Measurements from ENCODE around the gene CAMTA2.

The CAMTA2 gene

DNA sequence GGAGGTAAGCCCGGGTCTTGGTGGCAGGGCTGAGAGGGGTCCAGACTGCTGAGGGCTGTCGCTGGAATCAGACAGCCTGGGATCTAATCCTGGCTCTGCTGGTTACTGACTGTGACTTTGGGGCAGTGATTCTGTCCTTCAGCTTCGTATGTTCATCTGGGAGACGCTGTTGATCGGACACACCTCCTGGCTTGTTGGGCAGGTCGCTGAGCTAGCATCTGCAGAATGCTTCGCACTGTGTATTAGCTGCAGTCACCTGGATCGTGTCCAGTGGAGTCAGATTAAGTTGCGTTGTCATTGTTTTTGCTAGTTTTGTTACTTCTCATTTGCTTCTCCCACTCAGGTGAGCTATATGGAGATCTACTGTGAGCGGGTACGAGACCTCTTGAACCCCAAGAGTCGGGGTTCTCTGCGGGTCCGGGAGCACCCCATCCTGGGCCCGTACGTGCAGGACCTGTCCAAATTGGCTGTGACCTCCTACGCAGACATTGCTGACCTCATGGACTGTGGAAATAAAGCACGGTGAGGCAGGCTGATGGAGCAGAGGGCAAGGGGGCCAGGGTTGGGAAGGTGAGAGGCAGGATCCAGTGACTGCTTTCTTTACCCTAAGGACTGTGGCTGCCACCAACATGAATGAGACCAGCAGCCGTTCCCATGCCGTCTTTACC lies 14.8 kb upstream of the CAMTA2 start:
- no peak for DNase-seq

DNA sequence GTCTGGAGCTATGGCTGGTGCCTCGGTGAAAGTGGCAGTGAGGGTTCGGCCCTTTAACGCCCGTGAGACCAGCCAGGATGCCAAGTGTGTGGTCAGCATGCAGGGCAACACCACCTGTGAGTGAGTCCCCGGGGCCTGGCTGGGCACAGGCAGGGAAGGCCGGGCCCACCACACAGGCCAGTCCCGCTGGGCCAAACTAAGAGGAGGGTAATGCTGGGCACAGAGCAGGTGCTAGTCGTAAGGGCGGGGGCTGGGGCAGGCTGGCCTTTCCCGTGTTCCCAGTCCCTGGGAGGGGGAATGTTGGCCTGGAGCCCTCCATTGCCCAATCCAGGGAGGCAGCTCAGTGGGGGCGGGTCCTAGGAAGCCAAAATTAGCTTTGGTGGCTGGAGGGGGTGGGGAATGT lies 12.8 kb upstream of the CAMTA2 start:
- DNase-seq = peak in 3 of 51 donors; percentile 7 to 18 (median 11)

DNA sequence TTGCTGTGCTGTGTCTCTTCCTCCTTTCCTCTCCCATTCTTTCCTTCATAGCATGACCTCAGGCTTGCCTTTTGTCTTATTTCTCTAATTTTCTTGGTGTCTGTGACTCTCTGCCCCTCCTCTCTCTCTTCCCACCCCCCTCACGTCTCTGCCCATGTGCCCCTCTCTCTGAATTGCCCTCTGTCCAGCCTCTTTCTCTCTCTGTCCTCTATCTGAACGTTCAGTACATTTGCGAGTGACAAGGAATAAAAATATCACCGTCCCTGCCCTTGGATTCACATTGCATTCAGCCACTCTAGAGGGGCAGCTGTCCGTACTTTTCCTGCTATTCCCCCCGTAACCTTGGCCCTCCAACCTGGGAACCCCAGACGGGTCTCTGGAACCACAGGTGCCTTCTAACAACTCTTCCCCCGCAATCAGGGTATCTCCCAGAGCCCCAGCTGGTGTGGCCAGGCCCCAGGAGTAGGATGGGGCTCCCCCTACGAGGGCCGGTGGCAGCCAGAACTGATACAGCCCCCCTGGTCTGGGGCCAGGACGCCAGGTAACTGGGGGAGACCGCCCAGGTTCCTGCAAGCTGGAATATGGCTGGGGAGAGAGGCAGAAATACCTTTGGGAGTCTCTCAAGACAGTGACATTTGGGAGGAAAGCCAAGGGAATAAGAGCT lies 12.1 kb upstream of the CAMTA2 start:
- DNase-seq = no peak

DNA sequence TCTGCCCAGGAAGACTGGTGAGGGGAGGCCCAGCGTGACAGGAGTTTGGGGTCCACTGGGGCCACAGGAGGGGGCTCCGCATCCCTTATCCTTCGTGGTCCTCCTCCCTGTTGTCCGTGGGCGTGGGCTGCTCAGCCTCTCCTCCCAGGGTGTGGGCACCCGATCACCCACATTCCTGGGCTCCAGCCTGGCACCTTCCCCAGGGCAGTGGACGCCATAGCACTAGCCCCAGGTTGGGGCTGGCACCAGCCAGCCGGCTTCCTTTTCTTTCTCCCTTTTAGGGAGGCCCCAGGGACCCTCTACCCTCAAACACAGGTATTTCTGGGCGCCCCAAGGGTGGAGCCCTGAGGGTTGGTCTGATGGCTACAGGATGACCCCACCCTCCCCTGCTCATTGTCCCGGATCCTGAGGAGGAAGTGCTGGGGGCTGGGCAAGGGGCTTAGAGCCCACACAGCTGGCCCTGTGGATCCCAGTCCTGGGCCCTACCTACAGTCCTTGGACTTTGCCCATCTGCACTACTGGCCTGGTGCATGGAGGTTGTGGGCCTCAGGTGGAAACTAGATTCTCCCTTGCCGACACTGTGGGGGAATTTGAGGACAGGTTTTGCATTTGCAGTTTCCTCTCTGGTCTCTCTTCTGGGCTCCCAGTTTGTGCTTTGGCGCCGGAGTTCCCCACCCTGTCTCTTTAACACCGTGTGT lies 11.4 kb upstream of the CAMTA2 start:
- DNase-seq = no peak

DNA sequence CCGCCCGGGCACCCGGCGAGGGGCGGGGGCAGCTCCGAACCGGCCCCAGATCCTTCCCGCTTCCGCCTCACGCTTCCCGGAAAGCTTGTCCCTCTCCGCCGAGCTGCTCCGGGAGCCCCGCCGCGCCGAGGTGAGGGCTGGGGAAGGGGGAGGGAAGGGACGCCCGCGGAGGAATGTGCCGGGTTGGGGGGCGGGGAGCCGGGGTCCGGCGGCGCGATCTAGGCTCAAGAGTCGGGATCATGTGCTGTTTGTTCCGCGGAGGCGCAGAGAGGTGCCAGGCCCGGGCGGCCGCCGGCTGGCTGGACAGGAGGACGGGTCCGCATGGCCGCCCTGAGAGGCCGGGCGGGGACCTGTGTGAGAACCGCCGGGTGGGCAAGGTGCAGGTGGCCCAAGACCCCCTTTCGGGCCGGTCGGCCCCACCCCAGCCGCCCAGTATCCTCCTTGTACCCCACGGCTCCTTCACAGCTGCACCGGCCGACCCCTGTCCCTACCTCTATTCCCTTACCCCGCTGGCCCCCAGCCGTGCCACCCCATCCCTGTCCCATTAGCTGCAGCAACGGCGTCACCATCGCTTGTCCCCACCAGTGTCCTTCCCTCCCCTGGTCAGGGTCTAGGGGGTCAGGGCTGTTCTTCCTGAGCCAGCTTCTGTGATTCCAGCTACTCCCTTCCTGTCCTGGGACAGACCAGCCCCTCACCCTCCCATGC lies 10.7 kb upstream of the CAMTA2 start:
- peak in 21 of 51 donors; percentile 13 to 77 (median 50) for DNase-seq

DNA sequence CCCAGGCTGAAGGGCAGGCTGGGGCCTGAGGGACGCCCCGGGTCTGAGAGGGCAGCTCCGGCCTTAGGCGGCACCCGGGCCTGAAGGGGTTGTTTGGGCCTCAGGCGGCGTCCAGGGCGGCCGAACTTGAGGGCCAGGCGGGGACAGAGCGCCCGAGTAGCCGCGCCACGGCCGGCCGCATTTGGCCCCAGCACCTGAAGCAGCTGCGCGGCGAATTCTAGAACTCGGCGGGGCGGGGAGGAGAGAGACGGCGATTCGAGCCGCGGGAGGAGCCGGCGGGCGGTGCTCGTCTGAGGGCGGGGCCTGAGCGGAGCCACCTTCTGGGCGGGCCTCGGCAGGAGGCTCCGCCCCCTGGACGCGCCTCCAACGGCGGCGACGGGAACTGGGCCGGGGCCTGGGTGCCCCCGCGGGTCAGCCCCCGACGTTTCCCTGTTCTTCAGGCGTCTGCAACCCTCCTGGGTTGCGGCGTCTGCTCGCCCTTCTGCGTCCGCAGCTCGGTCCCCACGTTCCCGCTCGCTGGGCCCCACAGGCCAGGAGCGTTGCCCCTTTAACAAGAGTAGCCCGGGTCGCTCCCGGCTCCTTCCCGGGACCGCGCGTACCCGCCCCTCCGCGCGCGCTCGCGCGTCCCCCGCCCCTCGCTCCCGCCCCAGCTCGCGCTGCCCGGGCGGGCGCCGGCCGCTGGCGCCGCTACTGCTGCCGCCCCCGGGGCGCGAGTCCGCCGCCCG lies 10.0 kb upstream of the CAMTA2 start, which contains the start of the genes INCA1 and KIF1C:
Gene INCA1, minus strand, starts transcription at position 221 of the 725 bp plus-strand sequence. CDS start 3,085 bp downstream, outside the sequence.
Gene KIF1C, plus strand, starts transcription at position 649 of the 725 bp plus-strand sequence. CDS start 2,297 bp downstream, outside the sequence.
- peak; percentile 49 to 98 (median 91) for DNase-seq

DNA sequence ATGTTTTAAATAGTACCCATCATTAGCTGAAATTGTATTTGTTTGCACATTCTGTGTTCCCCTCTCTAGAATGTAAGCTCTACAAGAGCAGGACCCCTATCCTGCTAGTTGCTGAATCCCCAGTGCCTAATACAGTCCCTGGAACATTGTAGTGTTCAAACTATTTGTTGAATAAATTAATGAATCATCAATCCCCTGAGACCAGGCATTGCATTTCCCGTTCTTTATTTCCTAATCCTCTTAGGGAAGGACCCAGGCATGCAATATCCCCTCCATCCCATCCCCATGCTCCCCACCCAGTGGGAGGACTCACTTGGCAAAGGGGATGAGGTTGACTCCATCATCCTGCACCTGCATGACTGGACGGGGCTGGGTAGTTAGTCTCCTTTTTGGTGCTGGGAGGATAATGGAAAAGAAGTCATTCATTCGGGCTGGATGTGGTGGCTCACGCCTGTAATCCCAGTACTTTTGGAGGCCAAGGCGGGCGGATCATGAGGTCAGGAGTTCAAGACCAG lies 6.7 kb upstream of the CAMTA2 start:
- no peak for DNase-seq

DNA sequence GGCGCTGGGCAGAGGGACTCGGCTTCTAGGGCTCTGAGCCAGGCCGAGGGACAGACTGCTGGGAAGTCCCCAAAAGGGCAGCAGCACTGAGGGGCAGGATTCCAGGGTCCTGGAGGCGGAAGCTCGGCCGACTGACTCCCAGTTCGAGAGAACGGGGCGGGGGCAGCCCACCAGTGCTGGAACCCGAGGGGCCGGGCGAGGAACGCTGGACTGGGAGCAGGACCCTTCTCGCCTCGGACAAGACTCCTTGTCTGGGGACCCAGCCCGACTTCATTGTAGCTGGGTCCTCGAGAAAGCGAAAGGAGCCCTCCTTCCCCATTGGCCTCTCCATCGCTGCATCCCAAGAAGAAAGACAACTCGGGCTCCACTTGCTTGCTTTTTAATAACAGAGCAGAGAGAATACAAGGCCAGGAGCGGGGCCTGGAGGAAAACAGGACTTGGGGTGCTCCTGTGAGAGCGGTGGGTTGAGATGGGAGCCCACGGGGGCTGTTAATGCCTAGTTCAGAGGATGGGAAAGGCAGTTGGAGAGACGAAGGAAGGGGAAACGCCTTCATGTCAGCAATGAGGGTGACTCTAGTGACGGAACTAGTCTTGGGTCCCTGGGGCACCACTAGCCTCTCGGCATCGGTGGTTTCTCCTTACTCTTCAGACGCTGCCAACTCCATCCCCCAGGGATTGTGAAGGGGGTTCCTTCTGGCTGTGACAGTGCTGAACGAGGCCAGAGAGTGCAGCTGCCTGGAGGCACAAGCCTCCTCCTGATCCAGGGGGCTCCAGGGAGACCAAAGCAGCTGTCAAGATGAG lies 492 bp upstream of the CAMTA2 start:
- peak in 3 of 51 donors; percentile 53 to 58 (median 54) for DNase-seq

DNA sequence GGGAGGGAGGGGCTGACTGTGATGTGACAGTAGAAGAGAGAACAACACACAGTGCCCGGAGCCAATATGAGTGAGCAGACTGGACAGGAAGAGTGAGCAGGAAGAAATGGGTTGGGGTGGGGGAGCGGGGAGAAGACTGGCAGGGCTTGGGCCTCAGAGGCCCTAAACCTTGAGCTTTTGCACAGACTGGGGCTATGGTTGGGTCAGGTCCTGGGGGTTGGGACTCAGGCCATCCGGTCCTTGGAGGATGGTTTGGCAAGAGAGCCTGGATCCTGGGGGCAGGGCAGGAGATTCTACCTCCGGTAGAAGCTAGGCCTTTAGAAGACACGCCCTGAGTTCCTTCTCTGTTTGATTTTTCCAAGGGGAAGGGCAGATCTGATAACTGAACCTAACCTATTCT lies 1.1 kb downstream of the CAMTA2 start:
- DNase-seq = peak in 2 of 51 donors; percentile 9 to 14

DNA sequence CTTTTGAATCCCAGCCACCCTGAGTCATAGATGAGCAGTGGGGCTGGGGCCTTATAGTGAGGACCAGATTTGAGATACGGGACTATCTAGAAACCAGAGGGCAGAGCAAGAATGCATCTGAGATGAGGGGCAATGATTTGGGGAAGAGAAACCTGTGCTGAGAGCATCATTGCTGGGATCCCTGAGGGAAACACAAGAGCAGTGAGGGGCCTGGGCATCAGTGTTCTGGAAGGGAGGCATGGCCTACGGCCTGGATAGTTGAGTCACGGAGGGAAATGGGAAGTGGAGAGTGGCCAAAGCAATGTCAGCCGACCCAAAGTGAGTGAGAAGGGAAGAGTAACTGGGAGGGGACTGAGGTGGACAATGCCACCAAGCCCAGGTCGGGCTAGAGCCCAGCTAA lies 5.2 kb downstream of the CAMTA2 start:
- no peak for DNase-seq

DNA sequence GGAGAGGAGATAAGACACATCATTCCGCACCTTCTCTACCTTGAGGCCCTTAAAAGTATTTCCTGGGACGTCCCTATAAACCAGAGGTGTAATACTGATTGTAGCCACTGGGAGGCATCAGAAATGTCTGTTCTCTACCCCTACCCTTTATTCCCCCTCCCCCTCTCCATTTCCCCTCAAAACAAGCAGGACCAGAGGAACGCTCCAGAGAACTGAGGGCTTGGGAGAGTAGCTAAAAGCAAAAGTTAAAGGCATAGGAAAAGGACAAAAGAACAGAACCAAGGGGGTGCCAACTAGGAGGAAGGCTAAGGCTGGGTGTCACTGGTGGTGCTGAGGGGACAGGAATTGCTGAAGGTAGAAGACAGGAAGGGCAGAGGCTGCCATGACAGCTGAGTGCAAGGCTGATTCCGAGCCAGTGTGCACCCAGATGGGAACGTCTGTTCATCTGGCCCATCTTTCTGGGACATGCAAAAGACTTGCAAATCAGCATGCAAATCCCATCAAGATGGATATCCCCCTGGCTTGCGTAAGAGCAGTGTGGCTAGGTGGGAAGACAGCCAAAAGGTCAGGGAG lies 6.7 kb downstream of the CAMTA2 start:
- peak in 2 of 51 donors; percentile 15 to 32 for DNase-seq

DNA sequence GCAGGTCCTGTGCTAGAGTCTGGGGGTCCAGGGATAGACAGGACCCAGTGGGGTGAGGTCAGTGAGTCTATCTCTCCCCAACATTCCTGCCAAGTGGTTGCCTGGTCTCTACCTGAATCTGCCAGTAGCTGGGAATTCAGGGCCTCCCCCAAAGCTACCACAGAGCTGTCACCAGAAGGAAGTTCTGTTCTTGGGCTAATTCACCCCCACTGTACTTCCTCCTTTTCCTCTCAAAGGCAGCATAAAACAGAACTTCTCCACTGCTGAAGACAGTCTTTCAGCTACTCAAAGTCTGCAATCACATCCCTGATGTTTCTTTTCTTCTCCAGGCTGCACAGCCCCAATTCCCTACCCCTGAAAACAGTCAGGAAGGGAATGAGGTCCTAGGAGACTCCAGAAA lies 8.7 kb downstream of the CAMTA2 start:
- DNase-seq = no peak

DNA sequence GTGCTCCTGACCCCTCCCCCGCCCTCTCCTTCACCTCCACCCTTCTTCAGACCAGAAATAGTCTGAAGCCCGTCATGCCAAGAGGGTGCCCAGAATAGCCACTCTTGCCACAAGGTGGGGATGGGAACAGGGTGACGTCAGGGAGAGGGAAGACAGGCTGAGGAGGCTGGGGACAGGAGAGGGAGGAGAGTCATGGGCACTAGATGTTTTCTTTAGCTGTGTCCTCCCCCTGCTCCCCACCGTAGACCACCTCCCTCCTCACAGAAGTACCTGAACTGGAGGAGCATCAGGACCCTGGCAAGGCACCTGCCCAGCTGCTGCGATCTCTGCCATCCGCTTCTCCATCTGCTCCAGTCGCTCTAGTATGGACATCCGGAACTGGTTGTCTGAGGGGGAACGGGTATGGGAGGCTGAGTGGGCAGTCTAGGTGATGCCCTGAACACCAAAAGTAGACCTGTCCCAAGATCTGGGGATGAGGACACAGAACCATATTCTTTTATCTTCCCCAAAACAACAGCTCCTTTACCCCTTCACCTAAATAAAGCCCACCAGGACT lies 13.3 kb downstream of the CAMTA2 start:
- DNase-seq = peak in 1 of 51 donors; percentile 17

DNA sequence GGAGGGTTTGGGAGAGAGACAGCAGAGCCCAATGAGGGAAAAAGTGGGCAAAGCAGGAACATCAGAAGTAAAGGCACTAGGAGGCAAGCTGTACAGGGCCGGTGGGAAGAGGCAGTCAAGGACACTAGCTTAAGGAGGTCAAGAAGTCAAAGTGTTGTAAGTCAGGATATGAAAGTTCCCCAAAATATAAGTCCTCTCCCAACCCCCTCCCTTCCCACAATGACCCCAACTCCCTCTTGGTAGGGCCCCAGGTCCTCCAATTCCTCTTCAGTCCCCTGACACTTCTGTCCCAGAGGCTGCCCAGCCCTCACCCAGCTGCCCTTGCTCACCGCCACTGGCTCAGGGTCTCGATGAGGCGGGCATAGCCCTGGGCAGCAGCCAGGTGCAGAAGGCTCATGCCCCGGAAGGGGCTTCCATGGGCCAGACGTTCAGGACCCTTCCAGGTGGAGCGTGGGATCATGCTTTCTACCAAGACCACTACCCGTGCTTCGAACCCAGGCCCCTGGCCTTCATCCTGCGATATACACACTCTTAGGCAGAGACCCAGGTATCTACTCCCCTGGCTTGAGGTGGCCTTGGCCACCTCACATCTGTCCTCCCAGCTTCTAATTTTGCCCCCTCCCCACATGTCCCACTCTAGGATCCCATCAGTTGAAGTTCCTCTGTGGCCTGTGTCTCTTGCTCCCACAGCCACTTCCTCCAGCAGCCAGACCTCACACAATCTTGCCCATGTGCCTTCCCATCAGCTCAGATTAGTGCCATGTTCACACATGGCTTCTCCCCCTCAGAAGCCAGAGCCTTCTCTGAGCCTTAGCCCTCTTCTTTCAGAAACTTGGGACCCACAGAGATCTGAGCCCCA lies 14.0 kb downstream of the CAMTA2 start:
- no peak for DNase-seq

DNA sequence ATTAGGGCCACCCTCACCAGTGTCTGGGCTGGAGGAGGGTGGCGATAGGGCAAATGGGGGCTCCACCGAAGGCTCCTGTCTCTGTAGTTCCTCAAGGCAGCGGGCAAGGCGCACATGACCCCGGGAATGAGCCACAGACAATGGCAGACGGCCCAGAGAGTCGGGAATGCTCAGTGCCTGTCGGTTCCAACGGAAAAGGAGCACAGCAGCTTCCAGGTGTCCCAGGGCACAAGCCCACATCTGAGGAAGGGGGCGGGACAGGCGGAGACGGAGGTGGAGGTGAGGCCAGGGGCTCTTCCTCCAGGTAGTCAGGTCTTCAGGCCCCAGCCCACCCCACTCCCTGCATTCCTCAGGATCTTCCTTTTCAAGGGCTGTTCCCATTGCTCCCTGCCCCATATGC lies 14.7 kb downstream of the CAMTA2 start:
- DNase-seq = no peak

DNA sequence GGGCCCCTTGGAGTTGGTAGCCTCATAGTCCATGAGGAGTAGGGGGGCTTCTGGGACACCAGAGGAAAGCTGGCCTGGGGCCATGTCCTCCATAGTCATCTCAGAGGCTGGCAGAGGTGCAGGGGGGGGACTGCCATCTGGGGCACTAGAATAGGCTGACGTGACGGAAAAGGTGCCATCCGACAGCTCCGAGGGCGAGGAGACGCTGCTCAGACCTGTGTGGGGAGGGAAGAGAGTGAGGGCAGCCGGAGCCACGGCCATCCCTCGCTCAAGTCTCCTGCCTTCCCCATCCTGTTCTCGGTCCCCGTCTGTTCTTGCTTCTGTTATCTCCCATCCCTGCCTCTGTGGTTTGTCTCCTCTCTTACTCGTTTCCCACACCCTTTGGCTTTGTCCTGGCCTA lies 15.2 kb downstream of the CAMTA2 start:
- DNase-seq = no peak

DNA sequence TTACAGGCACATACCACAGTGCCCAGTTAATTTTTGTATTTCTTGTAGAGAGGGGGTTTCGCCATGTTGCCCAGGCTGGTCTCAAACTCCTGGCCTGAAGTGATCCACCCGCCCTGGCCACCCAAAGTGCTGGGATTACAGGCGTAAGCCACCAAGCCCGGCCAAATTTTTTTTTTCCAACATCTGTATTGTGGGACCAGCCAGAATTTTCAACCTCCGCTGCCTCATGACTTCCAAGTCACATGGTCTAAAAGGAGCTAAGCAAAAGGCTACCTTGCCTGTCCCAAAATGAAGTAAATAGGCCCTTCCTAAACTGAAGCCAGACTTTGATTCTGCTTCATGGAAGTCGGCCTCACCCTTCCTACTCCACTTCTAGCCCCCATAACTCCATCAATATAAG lies 15.6 kb downstream of the CAMTA2 start:
- no peak for DNase-seq

DNA sequence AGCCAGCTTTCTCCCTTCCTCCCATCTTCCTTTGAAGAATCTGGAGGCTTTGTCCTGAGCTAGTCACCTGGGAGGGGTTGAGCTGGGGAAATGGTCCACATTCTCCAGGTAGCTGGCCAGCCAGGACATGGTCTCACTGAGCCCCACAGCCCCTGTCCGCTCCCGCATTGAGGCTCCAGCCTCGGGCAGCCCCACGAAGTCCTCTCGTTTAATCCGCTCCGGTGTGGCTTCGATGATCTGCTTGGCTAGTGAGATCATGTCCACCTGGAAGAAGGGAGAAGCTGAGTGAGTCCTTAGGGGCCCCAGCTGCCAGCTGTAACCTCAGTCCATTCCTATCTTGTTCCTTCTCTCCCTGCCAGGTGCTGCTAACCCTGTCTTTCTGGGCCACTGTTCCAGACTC lies 17.2 kb downstream of the CAMTA2 start:
- DNase-seq = no peak

Measured in hypothalamus (tissue), 51 donors.